Measurements from ENCODE around the gene QRICH1. TPM values are rescaled to one million over a fixed set of nuclear protein-coding genes. Genes with fewer than 3 reads are reported as not detected.

The QRICH1 gene
- total RNA-seq, 5 donors from 2014 or later (not counting 1 experiment from before 2014, with no cell fraction given) = 142 to 202 (median 155) TPM

DNA sequence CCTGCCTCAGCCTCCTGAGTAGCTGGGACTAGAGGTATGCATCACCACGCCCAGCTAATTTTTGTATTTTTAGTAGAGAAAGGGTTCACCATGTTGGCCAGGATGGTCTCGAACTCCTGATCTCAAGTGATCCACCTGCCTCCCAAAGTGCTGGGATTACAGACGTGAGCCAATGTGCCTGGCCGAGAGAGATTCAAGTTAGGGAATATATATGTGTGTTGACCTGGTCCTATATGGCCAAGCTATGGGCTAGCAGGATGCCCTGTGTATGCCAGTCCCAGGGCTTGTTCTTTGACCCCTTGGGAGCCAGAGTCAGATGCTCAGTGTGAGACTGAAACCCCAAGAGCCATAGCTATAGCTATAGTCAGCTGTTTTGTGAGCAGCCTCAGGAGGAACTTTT is 70.1 kb downstream of the QRICH1 start:
- H3K9me3 ChIP-seq = no peaks in the 10 kb centered on the region
- H3K27me3 ChIP-seq (replicated peaks in 1 of 2; ENCODE audit: control insufficient read depth in 2 of 2, extremely low read depth in 1 of 2, insufficient read depth in 2 of 2, low read length in 1 of 2) = no peaks in the 10 kb centered on the region
- Mint-ChIP-seq H3K36me3 (peaks cover 19% of the 10 kb centered on the region), H3K4me3 (peak overlapping the region; percentile 88 to 93 (median 90)), H3K4me1 (peaks cover 59 to 74% (median 62%) of the 10 kb centered on the region in 3 donors), H3K27ac (peak overlapping the region; percentile 55 to 98), H3K9me3 (no peaks in the 10 kb centered on the region), H3K27me3 (no peaks in the 10 kb centered on the region)
- H3K4me3 ChIP-seq (ENCODE audit: control insufficient read depth in 1 of 2, extremely low read depth in 1 of 2, low read length in 1 of 2) = no peak overlapping the region
- ChIA-PET CTCF (no interaction called here), POLR2A (interaction anchor here in 1 of 2 donors (1.4 kb wide), 1 partner anchor 17 kb away, joined by 5 read pairs; the partner anchor contains the start of gene WDR6)
- H3K36me3 ChIP-seq (ENCODE audit: control insufficient read depth in 2 of 2, extremely low read depth in 1 of 2, insufficient read depth in 1 of 2, low read length in 1 of 2) = peaks cover 7 to 40% of the 10 kb centered on the region in 2 donors
- DNase-seq (no peak), ATAC-seq (replicated peaks in 1 of 4) (no peak)
- H3K27ac ChIP-seq (ENCODE audit: low read length) = no peak overlapping the region
- H3K4me1 ChIP-seq (ENCODE audit: control insufficient read depth in 1 of 2, extremely low read depth in 1 of 2, insufficient read depth in 2 of 2, low read length in 2 of 2) = peaks cover 24 to 49% of the 10 kb centered on the region in 2 experiments
- WGBS (ENCODE audit: insufficient coverage) = 85% methylated on average over 3 of the region's 4 CpGs

DNA sequence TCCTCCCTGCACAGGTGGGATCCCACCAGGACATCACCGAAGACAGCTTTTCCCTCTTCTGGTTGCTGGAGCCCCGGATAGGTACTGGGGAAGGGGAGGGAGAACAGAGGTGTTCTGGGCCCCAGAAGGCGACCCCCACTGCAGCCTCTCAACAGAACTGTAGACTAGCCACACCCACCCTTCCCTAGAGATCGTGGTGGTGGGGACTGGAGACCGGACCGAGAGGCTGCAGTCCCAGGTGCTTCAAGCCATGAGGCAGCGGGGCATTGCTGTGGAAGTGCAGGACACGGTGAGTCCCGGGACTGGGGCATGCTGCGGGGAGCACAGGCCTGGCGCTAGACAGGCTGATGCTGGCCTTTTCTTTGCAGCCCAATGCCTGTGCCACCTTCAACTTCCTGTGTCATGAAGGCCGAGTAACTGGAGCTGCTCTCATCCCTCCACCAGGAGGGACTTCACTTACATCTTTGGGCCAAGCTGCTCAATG is 71.1 kb downstream of the QRICH1 start:
- Histone ChIP-seq H3K36me3 (ENCODE audit: control insufficient read depth in 2 of 2, extremely low read depth in 1 of 2, insufficient read depth in 1 of 2, low read length in 1 of 2) (peaks cover 7 to 40% of the 10 kb centered on the region in 2 donors), H3K27ac (ENCODE audit: low read length) (peak overlapping the region; percentile 75), H3K9me3 (no peaks in the 10 kb centered on the region), H3K27me3 (replicated peaks in 1 of 2; ENCODE audit: control insufficient read depth in 2 of 2, extremely low read depth in 1 of 2, insufficient read depth in 2 of 2, low read length in 1 of 2) (no peaks in the 10 kb centered on the region), H3K4me1 (ENCODE audit: control insufficient read depth in 1 of 2, extremely low read depth in 1 of 2, insufficient read depth in 2 of 2, low read length in 2 of 2) (peaks cover 18 to 46% of the 10 kb centered on the region in 2 experiments), H3K4me3 (ENCODE audit: control insufficient read depth in 1 of 2, extremely low read depth in 1 of 2, low read length in 1 of 2) (peak overlapping the region; percentile 85 to 90)
- peaks cover 53 to 64% (median 55%) of the 10 kb centered on the region in 3 donors for H3K4me1 Mint-ChIP-seq
- H3K27me3 Mint-ChIP-seq = no peaks in the 10 kb centered on the region
- H3K36me3 Mint-ChIP-seq = peaks cover 19% of the 10 kb centered on the region
- peak overlapping the region; percentile 94 to 98 for H3K27ac Mint-ChIP-seq
- ChIA-PET POLR2A (interaction anchor here (0.5 to 2.2 kb wide), 3 partner anchors 14 to 118 kb away, joined by 3 to 16 read pairs (median 6); partner anchors contain the start of gene WDR6 (in 1 of the 2)), CTCF (interaction anchor here in 1 of 2 donors (0.6 to 3.6 kb wide), 5 partner anchors 9 to 103 kb away, joined by 4 to 46 read pairs (median 21); partner anchors contain the start of genes QRICH1 and WDR6)
- DNase-seq = no peak
- H3K4me3 Mint-ChIP-seq = peak overlapping the region; percentile 88 to 93 (median 90)
- no peak for ATAC-seq (replicated peaks in 1 of 4)
- WGBS (ENCODE audit: insufficient coverage) = 37% methylated on average over 8 of the region's 12 CpGs
- no peaks in the 10 kb centered on the region for H3K9me3 Mint-ChIP-seq

DNA sequence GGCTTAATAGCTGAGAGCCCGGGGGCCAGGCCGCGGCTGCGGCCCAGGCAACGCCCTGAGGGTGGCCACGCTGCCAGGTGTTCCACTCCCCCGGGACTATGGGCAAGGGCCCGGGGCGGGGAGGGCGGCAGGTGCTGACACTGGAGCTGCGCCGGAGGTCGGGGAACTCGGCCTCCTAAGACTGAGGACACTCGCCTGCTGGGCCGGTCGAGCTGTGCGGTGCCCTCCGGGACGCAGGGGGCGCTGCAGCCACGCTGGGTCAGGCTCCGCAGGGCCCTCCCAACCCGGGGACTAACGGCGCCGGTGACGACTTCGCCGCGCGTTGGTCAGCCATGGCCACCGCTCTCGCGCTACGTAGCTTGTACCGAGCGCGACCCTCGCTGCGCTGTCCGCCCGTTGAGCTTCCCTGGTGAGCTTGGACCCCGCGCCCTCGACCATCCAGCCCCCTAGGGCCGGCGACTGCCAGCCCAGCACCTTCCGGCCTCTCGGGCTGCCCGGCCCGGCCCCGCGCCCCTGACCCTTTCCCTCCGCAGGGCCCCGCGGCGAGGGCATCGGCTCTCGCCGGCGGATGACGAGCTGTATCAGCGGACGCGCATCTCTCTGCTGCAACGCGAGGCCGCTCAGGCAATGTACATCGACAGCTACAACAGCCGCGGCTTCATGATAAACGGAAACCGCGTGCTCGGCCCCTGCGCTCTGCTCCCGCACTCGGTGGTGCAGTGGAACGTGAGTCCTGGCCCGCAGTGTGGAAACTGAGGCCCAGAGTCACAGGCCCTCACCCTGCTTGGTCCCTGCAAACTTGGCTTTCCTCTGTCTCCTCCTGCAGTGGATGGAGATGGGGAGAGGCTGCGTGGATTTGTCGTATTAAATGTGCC is 71.8 kb downstream of the QRICH1 start, which contains the start of gene NDUFAF3:
NDUFAF3 (plus strand) TSS at position 309 of the 875 bp plus-strand sequence; CDS start at position 333, 24 bp downstream.
- Mint-ChIP-seq H3K4me3 (peak within 1 kb of the TSS; percentile 90 to 93 (median 91)), H3K9me3 (no peaks in the 10 kb centered on the region), H3K4me1 (peaks cover 55 to 64% (median 58%) of the 10 kb centered on the region in 3 donors), H3K27ac (peak within 1 kb of the TSS; percentile 96 to 98), H3K27me3 (no peaks in the 10 kb centered on the region), H3K36me3 (peaks cover 19% of the 10 kb centered on the region)
- Histone ChIP-seq H3K4me3 (ENCODE audit: control insufficient read depth in 1 of 2, extremely low read depth in 1 of 2, low read length in 1 of 2) (peak within 1 kb of the TSS; percentile 85 to 90), H3K4me1 (ENCODE audit: control insufficient read depth in 1 of 2, extremely low read depth in 1 of 2, insufficient read depth in 2 of 2, low read length in 2 of 2) (peaks cover 20 to 53% of the 10 kb centered on the region in 2 experiments), H3K36me3 (ENCODE audit: control insufficient read depth in 2 of 2, extremely low read depth in 1 of 2, insufficient read depth in 1 of 2, low read length in 1 of 2) (peaks cover 7 to 40% of the 10 kb centered on the region in 2 donors), H3K27me3 (replicated peaks in 1 of 2; ENCODE audit: control insufficient read depth in 2 of 2, extremely low read depth in 1 of 2, insufficient read depth in 2 of 2, low read length in 1 of 2) (no peaks in the 10 kb centered on the region), H3K27ac (ENCODE audit: low read length) (peak within 1 kb of the TSS; percentile 75), H3K9me3 (no peaks in the 10 kb centered on the region)
- ATAC-seq (replicated peaks in 1 of 4) (peak; percentile 76 to 83 (median 82)), DNase-seq (peak; percentile 74 to 95 (median 87))
- CTCF ChIA-PET = interaction anchor here in 1 of 2 donors (0.6 to 3.6 kb wide), 9 partner anchors 9 to 210 kb away, joined by 3 to 46 read pairs (median 5); partner anchors contain the start of genes QRICH1, SLC25A20 and WDR6
- WGBS (ENCODE audit: insufficient coverage) = under 1% methylated on average over 82 of the region's 83 CpGs
- POLR2A ChIA-PET = interaction anchor here (0.6 to 2.2 kb wide), 3 partner anchors 15 to 231 kb away, joined by 3 to 16 read pairs (median 3); partner anchors contain the start of gene WDR6 (in 1 of the 2)

DNA sequence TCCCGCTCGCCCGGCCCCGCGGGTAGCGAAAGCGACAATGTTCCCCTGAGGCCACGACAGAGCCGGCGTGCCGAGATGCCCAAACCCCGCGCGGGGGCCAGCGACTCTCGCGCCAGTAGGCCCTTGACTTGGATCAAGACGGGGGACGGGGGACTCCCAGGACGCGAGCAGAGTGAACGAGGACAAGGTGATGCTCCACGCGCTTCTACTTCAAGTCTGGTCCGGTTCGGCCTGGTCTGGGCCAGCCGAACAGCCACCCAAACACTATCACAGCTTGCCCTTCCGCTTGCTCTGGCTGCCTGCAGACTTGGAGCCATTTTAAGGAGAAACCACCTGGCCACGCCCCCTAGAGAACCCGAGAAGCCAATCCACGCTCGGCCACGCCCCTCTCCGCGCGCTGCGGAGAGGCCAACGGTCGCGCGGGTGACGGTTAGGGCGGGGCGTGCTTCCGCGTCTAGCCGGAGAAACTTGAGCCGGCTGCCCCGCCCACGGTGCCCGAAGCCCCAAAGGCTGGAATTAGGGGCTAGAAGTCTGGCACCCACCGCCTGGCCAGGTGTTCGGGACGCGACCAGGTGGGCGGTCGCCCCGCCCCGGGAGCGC is 72.6 kb downstream of the QRICH1 start:
- Mint-ChIP-seq H3K4me1 (peaks cover 56 to 64% (median 57%) of the 10 kb centered on the region in 3 donors), H3K27me3 (no peaks in the 10 kb centered on the region), H3K27ac (peak overlapping the region; percentile 95 to 96), H3K4me3 (peak overlapping the region; percentile 90 to 93 (median 91)), H3K36me3 (peaks cover 19% of the 10 kb centered on the region), H3K9me3 (no peaks in the 10 kb centered on the region)
- ATAC-seq (replicated peaks in 1 of 4) (peak; percentile 78 to 86 (median 80)), DNase-seq (peak; percentile 94 to 99 (median 98))
- under 1% methylated on average over 57 of the region's 60 CpGs for WGBS (ENCODE audit: insufficient coverage)
- H3K27me3 ChIP-seq (replicated peaks in 1 of 2; ENCODE audit: control insufficient read depth in 2 of 2, extremely low read depth in 1 of 2, insufficient read depth in 2 of 2, low read length in 1 of 2) = no peaks in the 10 kb centered on the region
- peak overlapping the region; percentile 75 for H3K27ac ChIP-seq (ENCODE audit: low read length)
- POLR2A ChIA-PET = interaction anchor here (0.6 to 2.2 kb wide), 5 partner anchors 8 to 456 kb away, joined by 3 to 16 read pairs (median 4); partner anchors contain the start of gene WDR6 (in 1 of the 2)
- peaks cover 20 to 55% of the 10 kb centered on the region in 2 experiments for H3K4me1 ChIP-seq (ENCODE audit: control insufficient read depth in 1 of 2, extremely low read depth in 1 of 2, insufficient read depth in 2 of 2, low read length in 2 of 2)
- H3K4me3 ChIP-seq (ENCODE audit: control insufficient read depth in 1 of 2, extremely low read depth in 1 of 2, low read length in 1 of 2) = peak overlapping the region; percentile 85 to 90
- no peaks in the 10 kb centered on the region for H3K9me3 ChIP-seq
- CTCF ChIA-PET = interaction anchor here in 1 of 2 donors (0.7 to 3.6 kb wide), 8 partner anchors 10 to 123 kb away, joined by 3 to 46 read pairs (median 5); partner anchors contain the start of genes QRICH1, SLC25A20 and WDR6
- peaks cover 11 to 34% of the 10 kb centered on the region in 2 donors for H3K36me3 ChIP-seq (ENCODE audit: control insufficient read depth in 2 of 2, extremely low read depth in 1 of 2, insufficient read depth in 1 of 2, low read length in 1 of 2)

DNA sequence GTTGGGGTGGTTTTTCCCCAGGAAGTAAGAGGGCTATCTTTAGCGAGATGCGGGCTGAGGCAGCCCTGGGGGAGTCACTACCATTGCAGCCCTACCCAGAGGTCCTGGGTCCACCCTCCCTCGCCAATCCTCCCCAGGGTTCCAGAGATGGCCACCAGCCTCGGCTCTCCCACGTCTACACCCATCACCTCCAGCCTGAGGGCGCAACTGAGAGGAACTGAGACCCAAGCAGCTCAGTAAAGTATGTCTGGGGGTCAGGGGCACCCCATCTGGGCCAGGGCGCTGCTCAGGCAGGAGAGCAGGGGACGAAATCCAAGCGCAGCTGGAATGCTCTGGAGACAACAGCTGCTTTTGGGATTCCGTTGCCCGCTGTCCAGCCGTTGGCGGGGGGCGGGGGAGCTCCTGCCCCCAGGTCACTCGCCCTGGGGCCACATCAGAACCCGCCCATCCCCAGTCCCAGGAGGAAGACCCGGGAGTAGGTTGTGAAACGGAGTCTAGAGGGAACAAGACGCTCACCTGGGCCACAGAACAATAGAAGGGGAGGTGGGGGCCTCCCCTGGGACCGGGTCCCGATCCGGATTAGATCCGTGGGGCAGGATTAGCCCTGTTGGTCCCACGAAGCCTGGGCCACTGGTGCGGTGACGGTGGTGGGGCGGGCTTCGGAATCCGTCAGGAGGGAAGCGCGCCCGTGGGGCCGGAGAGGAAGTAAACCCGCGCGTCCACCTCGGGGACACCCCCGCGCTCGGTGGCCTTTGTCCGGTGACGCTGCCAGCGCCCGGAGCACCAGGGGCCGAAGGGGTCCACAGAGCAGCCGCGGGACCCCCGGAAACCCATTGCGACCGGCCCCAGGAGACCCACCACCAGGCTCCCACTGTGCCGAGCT is 73.3 kb downstream of the QRICH1 start:
- DNase-seq = peak in 2 of 35 experiments; percentile 29 to 44
- Histone ChIP-seq H3K36me3 (ENCODE audit: control insufficient read depth in 2 of 2, extremely low read depth in 1 of 2, insufficient read depth in 1 of 2, low read length in 1 of 2) (peaks cover 15 to 34% of the 10 kb centered on the region in 2 donors), H3K4me3 (ENCODE audit: control insufficient read depth in 1 of 2, extremely low read depth in 1 of 2, low read length in 1 of 2) (peak overlapping the region; percentile 85 to 90), H3K27ac (ENCODE audit: low read length) (peak overlapping the region; percentile 75), H3K4me1 (ENCODE audit: control insufficient read depth in 1 of 2, extremely low read depth in 1 of 2, insufficient read depth in 2 of 2, low read length in 2 of 2) (peaks cover 20 to 53% of the 10 kb centered on the region in 2 experiments), H3K27me3 (replicated peaks in 1 of 2; ENCODE audit: control insufficient read depth in 2 of 2, extremely low read depth in 1 of 2, insufficient read depth in 2 of 2, low read length in 1 of 2) (no peaks in the 10 kb centered on the region), H3K9me3 (no peaks in the 10 kb centered on the region)
- Mint-ChIP-seq H3K27ac (peak overlapping the region; percentile 76 to 96), H3K4me1 (peaks cover 54 to 60% (median 57%) of the 10 kb centered on the region in 3 donors), H3K4me3 (peak overlapping the region; percentile 90 to 93 (median 91)), H3K9me3 (no peaks in the 10 kb centered on the region), H3K27me3 (no peaks in the 10 kb centered on the region), H3K36me3 (peaks cover 17% of the 10 kb centered on the region)
- CTCF ChIA-PET = interaction anchor here (0.6 to 3.6 kb wide), 7 partner anchors 11 to 363 kb away, joined by 3 to 46 read pairs (median 6); partner anchors contain the start of genes WDR6 (in 2 of the 2) and QRICH1 (in 1 of the 2)
- WGBS (ENCODE audit: insufficient coverage) = under 1% methylated on average over 48 of the region's 51 CpGs
- POLR2A ChIA-PET = interaction anchor here (0.5 to 2.2 kb wide), 9 partner anchors 9 to 456 kb away, joined by 3 to 16 read pairs (median 4); partner anchors contain the start of gene WDR6 (in 1 of the 2)
- no peak for ATAC-seq (replicated peaks in 1 of 4)

Data from T-cell (primary cell).